HepG2 (cell line): ENCODE measurements around the gene SHE. TPM values are rescaled to one million over a fixed set of nuclear protein-coding genes. Genes with fewer than 3 reads are reported as not detected.

Source experiments
- DNMT1 ChIP-seq: sonication (generic); formaldehyde crosslinking; IDR thresholded peaks from 2 replicates; pipeline ENCODE4 v1.5.1; 2020; ENCODE audit warnings: mild to moderate bottlenecking, missing genetic modification reagents
- EEA1 ChIP-seq: sonication (generic); formaldehyde crosslinking; IDR thresholded peaks from 2 replicates; pipeline ENCODE4 v1.5.1; 2020; ENCODE audit warnings: mild to moderate bottlenecking, missing genetic modification reagents, borderline replicate concordance
- SETDB1 ChIP-seq: sonication (generic); formaldehyde crosslinking; IDR thresholded peaks from 2 replicates; pipeline ENCODE4 v1.5.1; 2020; ENCODE audit warnings: missing genetic modification reagents, mild to moderate bottlenecking, borderline replicate concordance
- SIX4 ChIP-seq: sonication (generic); formaldehyde crosslinking; IDR thresholded peaks from 2 replicates; pipeline ENCODE4 v1.4.0; 2020; ENCODE audit warnings: missing genetic modification reagents
- TEAD2 ChIP-seq: sonication (generic); formaldehyde crosslinking; IDR thresholded peaks from 2 replicates; pipeline ENCODE4 v1.9.0; 2021; ENCODE audit warnings: missing genetic modification reagents
- ZNF543 ChIP-seq: sonication (generic); formaldehyde crosslinking; IDR thresholded peaks from 2 replicates; pipeline ENCODE4 v1.4.0; 2020; ENCODE audit warnings: mild to moderate bottlenecking, missing genetic modification reagents
- polyA plus RNA-seq, 8 experiments: library from polyadenylated mRNA; depleted of rRNA in 3 of 8; stranded (reverse) in 7 of 8; unstranded in 1 of 8; fragments of >200 nt; fragmentation: Illumina TruSeq in 4 of 8; extraction: Trizol in 4 of 8; gene quantifications; 2 replicates each; pipeline versions ENCODE4 v1.2.1 to v1.2.3, GENCODE V29; 2011 to 2016; ENCODE audit warnings: low read depth in 4 of 8, missing spikeins in 1 of 8, mixed read lengths in 1 of 8; ENCODE audit not compliant: insufficient read depth in 1 of 8
- total RNA-seq, 5 experiments: library from RNA; depleted of rRNA; stranded (reverse); fragments of >200 nt; fragmentation: Illumina TruSeq; extraction: Trizol; gene quantifications; 2 replicates each; pipeline ENCODE4 v1.2.3, GENCODE V29; 2016; ENCODE audit warnings: low read depth in 1 of 5
- TF ChIP-seq, protein P1 (sequence below): sonication (generic); formaldehyde crosslinking; IDR thresholded peaks from 2 replicates; pipeline ENCODE4 v1.8.1; 2022; ENCODE audit warnings: low read depth, mild to moderate bottlenecking, missing genetic modification reagents
- TF ChIP-seq, protein P2 (sequence below): IDR thresholded peaks from 2 replicates; pipeline ENCODE4 v1.6.1; 2018; ENCODE audit warnings: missing genetic modification reagents
- TF ChIP-seq, protein P3 (sequence below): sonication (generic); formaldehyde crosslinking; IDR thresholded peaks from 2 replicates; pipeline ENCODE4 v1.4.0; 2020; ENCODE audit warnings: missing genetic modification reagents, borderline replicate concordance

The SHE gene
- total and polyA plus RNA-seq, 2 of the 13 experiments (the other 11 are each of a cell fraction or from before 2014, with no cell fraction given): not detected

DNA sequence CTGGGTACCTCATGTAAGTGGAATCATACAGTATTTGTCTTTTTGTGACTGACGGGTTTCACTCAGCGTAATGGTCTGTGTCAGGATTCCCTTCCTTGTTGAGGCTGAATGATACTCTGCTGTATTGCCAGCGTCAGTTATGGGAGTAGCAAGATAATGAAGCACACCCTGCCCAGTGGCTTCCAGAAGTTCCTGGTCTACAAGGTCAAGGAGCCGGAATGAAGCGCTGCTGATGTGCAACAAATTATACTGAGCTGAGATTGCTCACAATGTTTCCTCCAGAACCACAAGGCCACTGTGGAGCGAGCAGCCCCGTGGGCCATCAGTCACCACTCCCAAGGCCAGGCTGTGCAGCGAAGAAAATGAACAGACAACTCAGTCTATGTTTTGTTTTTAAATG, 24.2 kb downstream of the SHE start (continued):
- no peak for TF ChIP-seq TEAD2 (CRISPR knock-in tag)
- TF ChIP-seq SIX4 (CRISPR knock-in tag): no peak
- TF ChIP-seq ZNF543 (CRISPR knock-in tag): no peak
- no peak for TF ChIP-seq DNMT1 (CRISPR knock-in tag)
- no peak for TF ChIP-seq SETDB1 (CRISPR knock-in tag)
- TF ChIP-seq, protein P1, sequence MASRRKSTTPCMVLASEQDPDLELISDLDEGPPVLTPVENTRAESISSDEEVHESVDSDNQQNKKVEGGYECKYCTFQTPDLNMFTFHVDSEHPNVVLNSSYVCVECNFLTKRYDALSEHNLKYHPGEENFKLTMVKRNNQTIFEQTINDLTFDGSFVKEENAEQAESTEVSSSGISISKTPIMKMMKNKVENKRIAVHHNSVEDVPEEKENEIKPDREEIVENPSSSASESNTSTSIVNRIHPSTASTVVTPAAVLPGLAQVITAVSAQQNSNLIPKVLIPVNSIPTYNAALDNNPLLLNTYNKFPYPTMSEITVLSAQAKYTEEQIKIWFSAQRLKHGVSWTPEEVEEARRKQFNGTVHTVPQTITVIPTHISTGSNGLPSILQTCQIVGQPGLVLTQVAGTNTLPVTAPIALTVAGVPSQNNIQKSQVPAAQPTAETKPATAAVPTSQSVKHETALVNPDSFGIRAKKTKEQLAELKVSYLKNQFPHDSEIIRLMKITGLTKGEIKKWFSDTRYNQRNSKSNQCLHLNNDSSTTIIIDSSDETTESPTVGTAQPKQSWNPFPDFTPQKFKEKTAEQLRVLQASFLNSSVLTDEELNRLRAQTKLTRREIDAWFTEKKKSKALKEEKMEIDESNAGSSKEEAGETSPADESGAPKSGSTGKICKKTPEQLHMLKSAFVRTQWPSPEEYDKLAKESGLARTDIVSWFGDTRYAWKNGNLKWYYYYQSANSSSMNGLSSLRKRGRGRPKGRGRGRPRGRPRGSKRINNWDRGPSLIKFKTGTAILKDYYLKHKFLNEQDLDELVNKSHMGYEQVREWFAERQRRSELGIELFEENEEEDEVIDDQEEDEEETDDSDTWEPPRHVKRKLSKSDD (CRISPR knock-in tag): no peak
- TF ChIP-seq EEA1 (CRISPR knock-in tag): no peak
- TF ChIP-seq, protein P2, sequence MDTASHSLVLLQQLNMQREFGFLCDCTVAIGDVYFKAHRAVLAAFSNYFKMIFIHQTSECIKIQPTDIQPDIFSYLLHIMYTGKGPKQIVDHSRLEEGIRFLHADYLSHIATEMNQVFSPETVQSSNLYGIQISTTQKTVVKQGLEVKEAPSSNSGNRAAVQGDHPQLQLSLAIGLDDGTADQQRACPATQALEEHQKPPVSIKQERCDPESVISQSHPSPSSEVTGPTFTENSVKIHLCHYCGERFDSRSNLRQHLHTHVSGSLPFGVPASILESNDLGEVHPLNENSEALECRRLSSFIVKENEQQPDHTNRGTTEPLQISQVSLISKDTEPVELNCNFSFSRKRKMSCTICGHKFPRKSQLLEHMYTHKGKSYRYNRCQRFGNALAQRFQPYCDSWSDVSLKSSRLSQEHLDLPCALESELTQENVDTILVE: no peak
- TF ChIP-seq, protein P3, sequence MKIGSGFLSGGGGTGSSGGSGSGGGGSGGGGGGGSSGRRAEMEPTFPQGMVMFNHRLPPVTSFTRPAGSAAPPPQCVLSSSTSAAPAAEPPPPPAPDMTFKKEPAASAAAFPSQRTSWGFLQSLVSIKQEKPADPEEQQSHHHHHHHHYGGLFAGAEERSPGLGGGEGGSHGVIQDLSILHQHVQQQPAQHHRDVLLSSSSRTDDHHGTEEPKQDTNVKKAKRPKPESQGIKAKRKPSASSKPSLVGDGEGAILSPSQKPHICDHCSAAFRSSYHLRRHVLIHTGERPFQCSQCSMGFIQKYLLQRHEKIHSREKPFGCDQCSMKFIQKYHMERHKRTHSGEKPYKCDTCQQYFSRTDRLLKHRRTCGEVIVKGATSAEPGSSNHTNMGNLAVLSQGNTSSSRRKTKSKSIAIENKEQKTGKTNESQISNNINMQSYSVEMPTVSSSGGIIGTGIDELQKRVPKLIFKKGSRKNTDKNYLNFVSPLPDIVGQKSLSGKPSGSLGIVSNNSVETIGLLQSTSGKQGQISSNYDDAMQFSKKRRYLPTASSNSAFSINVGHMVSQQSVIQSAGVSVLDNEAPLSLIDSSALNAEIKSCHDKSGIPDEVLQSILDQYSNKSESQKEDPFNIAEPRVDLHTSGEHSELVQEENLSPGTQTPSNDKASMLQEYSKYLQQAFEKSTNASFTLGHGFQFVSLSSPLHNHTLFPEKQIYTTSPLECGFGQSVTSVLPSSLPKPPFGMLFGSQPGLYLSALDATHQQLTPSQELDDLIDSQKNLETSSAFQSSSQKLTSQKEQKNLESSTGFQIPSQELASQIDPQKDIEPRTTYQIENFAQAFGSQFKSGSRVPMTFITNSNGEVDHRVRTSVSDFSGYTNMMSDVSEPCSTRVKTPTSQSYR (CRISPR knock-in tag): no peak
